GM21717 (cell line): ENCODE data around the gene PSMB11.
A peak's percentile ranks its signal among the peaks of the same experiment; 100 is the strongest.

Source experiments
- ATAC-seq: cut with Tn5 transposase; IDR thresholded peaks from one replicate; pipeline ENCODE4 v1.9.1; 2021; ENCODE audit warnings: mild to moderate bottlenecking, moderate library complexity; ENCODE audit not compliant: unreplicated experiment

The PSMB11 gene

DNA sequence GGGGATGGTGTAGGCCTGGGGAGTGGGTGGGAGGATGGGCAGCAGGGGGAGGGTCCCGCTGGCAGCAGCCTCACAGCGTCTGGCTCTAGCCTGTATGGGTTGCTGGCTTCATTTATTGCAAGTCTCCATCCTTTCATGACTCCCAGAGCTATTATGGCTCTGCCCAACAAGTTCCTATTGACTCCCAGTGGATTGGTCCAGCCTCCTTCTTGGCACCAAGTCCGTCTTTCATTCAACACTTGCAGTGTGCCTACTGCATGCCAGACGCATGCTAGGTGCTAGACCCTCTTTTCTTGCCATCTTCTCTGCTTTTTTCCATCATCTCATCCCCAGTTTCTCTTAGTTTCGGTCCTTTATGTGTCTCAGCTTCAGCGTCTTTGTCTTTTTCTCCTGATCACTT is 1.1 kb downstream of the PSMB11 start:
- ATAC-seq = no peak

DNA sequence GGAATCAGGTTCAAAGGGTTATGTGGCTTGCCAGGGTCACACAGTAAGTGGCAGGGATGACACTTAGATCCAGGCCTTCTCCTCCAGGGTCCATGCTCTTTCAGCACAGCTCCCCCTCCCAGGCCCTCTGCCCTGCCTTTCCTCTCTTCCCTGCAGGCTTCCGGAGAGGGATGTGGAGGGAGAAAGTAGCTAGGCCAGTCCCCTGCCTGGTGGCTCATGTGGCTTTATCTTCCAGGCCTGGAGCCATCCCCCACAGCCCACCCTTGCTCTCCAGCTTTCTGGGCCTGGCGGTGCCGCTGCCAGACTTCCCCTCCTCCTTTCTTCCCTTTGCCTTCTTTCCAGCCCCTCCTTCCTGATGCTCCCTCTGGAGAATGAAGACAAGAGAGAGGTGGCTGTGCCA is 1.7 kb downstream of the PSMB11 start:
- no peak for ATAC-seq

DNA sequence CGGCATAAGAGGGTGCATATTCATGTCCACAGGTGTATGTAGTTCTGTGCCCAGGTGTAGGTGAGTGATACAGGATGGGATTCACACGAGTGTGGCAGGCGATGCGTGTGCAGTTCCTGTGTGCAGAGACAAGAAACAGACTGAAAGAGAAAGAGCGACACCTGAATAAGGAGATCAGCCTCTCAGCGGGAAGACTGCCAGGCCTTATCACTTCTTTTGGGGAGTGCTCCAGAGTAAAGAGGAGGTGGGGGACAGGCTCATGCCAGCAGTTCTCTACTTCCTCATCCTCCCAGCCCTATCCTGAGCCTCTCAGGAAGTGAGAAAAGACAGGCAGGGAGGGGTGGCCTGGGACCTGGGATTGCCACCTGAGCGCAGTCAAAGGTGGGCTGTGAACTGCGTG is 2.8 kb downstream of the PSMB11 start:
- ATAC-seq = no peak

DNA sequence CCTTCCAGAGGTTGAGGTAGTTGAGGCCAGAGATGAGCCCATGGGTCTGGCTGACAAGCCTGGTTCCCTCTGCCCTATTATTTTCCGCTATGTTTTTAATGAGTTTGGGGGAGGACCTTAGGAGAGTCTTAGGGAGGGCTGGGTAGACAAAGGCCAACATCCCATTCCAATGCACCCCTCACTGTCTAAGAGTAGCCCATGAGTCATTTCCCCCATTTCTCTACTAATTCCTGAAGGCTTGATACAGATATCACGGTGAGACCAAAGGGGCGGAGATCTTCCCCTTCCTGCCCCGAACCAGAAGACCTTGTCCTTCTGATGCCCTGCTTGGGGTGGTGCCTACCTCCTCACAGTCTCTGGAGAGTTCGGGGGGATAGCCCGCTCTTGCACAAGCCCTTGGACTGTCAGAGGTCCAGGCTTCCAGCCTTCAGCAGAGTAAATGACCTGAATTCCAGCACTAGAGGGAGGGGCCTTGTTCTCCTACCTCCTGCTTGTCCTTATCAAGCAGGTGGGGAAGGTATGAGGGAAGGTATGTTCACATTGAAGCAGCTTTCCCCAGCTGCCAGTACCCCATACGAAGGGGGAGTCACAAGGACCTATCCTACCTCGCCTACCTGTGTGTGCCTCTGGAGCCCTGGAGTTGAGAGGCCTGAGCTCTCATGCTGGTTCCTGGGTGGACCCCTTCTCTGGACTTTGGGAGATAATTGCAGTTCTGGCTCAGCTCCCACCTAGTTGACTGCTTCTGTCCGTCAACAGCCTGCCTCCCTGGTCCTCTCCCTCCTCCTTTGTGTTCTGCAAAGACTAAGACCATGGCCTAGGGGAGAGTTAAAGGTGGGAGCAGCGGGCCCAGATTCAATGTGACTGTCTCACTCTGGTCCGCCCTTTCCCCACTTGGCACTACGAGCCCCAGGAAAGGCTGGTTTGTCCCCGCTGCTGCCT is 3.7 kb downstream of the PSMB11 start:
- ATAC-seq = no peak

DNA sequence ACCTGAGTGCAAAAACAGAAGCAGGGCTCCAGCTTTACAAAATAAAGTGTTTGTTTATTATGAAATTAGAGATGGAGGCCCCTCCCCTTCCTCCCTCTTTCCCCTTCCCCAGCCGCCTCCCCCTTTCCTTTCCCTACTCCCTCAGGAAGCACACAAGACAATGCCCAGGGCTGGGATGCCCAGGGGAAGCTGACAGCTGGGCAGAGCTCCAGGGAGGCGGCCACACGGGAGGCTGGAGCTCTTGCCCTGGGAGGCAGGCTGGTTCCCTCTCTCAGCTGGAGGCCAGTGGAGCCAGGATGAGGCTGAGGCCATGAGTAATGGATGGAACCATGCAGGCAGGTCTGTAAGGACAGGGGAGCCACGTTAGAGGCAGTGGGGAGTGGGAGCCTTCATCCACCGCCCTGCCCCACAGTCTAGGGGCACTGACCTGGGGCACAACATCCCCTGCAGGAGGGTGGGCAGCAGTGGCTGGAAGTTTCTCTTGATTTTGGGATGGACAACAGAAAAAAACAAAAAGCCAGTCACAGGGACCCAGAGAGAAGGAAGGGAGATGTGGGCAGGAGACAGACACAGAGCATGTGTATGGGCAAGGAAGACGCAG is 5.1 kb downstream of the PSMB11 start:
- no peak for ATAC-seq

DNA sequence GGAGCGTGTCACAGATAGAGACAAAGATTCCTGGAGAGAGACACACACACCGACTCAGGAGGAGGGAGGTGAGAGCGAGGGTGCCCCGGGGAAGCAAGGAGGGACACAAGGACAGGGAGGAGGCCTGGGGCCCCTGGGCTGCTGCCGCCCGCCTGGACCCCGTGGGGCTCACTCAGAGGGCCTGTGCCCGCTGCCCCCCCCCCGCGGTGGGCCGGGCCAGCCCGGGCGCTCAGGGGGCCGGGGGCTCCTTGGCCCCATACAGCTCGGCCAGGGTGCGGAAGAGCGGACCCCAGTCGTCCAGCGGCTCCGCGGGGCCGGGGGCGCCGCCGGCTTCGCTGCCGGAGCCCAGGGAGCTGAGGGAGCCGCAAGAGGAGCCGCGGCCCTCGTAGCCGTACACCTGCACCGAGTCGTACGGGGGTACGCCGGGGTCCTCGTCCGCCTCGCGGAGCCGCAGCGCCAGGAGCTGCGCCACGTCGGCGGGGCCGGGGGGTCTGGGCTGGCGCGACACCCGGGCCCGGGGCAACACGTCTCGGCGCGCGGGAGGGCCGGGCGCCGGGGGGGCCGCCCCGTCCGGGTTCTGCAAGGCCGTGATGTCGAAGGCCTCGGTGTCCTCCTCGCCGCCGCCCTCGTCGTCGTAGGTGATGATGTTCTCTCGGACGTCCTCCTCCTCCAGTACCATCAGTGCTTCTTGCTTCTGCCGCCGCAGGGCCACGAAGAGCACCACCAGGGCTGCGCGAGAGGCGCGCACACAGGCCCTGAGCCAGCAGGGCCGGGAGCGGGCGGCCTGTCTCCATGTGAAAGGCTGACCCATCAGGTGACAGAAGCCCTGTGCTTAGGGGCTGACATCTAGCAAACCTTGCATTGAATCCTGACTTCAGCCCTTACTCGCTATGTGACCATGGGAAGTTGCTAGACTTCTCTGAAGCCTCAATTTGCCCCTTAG is 6.0 kb downstream of the PSMB11 start:
- no peak for ATAC-seq

DNA sequence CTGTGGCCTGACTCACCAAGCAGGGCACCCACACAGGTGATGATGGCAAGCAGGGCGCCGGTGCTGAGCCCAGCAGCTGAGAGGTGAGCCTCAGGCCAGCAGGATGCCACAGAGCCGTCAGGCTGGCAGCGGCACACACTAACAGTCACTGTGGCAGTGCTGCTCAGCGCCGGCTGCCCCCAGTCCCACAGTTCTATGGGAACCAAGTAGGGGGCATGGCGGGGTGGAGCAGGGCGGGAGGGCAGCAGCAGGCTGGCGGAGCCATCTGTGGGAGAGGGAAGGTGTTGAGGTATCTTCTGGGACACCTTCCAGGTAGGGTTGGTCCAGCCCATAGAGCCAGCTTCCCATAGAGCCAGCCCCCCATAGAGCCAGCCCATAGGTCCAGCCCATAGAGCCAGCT is 7.0 kb downstream of the PSMB11 start:
- no peak for ATAC-seq

DNA sequence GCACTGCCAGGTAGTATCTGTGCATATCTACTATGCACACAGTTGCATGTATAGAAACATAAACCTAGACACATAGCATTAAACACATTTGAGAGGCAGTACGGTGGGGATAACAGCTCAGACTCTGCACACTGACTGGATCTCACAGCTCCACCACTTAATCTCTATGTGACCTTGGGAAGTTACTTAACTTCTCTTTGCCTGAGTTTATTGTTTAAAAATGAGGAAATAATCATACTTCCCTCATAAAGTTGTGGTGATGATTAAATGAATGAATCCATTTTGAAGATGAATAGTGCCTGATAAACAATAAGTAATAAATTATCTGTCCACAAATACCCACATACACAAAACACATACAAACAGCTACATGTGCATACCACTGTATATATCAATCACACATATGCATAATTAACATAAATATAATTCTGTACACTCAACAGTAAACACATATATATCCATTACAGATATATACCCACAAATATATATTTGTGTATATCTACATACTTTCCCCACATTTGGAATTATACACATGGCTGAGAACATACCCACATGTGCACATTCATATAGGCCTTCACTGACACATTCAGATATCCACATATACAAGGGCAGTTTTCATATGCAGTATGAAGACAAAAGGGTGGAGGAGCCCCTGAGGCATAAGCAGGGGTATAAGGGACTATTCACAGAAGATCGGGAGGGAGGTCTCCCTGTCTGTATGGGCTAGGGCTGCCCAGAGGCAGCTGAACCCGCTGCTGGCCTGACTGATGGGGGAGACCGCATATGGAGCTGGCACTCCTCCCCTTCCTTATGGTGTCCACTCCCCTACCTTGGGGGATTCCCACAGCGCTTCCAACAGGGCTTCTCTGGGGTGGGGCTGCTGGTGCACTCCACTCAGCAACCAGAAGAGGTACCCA is 9.4 kb downstream of the PSMB11 start:
- no peak for ATAC-seq

DNA sequence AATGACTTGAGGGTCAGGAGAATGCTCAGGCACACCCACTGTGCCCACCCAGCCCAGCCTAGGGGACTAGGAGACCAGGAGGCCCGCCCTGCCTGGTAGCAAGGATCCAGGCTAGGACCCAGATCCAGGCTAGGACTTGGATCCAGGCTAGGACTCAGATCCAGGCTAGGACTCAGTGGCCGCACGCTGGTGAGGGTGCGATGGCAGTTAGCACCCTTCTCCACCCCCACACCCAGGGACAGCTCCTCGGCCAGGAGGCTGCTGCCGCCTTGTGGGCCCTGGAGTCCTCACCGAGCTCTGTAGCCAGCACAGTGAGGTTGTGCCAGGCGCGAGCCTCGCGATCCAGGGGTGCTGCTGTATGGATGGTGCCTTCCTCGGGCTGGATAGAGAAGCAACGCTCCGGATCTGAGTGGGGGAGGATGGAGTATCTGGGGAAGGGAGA is 10.2 kb downstream of the PSMB11 start:
- ATAC-seq = no peak

DNA sequence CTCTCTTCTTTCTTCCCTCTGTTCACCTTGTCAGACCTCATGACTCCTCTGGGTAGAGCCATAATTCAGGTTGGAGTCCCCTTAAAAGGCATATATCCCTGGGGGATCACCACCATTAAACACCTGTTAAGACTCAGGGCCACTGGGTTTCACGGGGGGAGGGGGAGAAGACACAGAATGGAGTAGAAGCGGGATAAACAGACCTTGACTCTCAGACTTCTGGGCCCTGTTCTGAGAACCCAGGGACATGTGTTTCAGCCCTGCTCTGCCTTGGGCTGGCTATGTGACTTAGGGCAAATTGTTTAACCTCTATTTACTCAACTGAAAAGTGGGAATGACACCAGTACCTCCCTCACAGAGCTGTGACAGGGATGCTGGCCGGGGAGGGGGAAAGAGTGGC is 10.7 kb downstream of the PSMB11 start:
- ATAC-seq = no peak

DNA sequence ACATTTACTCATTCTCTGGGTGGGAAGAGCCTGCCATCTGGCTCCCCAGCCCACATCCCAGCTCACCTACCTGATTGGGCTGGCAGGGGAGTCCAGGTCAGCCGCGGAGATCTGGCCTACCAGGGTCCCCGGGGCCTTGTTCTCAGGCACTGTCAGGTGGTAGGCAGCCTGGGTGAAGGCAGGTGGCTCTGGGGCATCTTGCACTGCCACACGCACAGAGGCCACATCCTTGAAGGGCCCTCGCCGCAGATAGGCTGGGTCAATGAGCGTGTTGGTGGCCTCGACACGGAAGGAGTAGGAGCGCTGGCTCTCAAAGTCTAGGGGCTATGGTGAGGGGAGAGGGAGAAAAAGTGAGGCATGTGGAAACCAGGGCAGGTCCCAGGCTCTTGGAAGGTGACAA is 11.4 kb downstream of the PSMB11 start:
- ATAC-seq = no peak

DNA sequence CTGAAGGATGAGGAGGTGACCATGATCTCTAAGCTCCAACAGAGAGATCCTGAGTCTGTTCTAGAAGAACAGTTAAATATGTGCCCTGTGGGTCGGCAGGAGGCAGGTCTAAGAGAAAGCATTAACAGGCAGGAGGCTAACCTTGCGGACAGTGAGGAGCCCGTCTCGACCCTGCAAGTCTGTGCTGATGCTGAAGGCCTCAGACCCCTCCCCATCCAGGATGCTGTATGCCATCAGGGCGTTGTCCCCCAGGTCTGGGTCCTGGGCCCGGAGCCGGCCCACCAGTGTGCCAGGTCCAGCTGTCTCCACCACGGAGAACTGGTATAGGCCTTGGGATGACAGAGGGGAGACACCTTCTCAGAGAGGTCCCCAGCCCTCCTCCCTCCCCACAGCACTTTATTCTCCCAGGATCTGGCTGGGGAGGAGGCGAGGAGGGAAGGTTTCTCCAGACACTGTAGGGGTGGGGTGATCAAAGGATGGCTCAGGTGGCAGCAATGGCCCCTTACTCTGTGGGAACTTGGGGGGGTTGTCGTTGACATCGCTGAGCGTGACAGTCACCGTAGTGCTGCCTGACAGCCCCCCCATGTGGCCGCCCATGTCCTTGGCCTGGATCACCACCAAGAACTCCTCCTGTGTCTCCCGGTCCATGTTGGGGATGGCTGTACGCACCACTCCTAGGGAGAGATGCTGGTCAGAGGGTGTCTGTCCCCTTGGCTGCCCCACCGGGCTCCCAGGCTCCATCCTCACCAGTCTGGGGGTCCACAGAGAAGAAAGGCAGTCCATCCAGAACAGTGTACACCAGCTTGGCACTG is 12.2 kb downstream of the PSMB11 start:
- ATAC-seq = no peak

DNA sequence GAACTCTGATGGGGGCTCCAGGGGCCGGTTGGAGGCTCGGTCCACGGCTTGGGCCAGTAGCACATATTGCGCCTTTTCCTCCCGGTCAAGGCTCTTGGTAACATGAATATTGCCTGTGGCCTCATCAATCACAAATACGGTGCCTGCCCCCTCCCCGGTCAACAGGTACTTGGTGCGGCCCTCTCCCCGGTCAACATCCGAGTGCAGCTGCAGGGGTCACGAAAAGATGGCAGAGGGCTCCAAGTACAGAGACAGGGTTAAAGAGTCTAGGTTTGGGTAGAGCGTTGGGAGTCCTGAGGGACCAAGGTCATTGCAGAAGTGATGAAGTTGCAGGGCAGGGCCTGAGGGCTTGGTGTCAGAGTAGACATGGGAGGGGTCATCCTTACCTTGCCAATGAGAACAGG is 13.1 kb downstream of the PSMB11 start:
- no peak for ATAC-seq

DNA sequence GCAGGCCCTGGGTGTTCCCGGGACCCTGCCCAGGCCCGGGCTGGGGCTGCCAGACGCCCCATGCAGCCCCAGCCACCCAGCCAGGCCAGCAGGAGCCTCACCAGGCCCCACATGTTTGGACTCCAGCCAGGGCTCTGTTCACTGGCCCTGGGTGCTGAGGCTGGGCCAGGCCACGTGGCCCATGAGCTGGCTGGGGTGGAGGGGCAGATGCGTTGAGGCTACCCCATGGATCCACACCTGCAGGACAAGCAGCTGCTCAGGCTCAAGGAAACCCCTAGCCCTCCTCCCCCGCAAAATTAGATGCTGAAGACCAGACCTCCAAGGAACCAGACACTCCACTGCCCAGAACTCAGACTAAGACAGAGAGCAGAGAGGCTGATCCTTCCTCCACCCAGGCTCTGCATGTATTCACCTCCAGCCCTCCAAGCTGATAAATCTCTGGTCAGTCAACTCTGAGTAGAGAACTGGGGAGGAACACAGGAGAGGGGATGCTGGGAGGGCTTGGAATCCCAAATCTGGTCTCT is 13.7 kb downstream of the PSMB11 start:
- ATAC-seq = no peak

DNA sequence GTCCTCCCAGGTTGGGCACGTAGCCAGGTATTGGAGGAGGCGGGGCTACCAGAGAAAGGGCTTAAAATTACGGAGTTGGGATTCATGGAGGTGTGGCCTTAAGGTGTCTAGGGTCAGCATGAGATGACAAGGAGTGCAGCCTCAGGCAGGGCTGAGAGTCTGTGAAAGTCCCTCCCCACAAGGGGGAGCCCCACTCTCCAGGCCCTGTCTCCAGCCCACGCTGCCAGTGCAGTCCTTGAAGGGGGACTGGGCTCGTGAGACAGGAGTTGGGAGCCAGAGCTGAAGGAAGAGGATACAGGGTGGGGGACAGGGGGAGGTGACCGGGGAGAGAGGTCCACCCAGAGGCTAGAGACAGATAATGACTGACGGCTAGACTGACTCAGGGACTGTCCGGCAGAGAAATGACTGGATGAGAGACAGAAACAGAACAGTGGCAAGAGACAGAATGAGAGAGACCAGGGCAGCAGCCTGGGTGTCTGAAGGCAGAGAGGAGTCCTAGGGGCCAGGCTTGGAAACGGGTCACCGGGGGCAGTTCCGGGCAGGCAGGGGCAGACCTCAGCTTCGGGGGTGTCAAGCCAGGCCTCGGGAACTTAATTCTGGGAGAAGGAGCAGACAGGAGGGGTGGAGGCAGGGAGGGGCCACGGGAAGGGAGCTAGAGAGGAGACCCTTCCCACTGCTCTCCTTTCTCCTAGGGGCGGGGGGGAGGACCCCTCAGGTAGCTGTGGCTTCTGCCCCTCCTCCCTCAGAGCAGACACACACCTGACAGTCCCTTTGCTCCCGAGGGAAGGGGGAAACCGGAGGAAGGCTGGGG is 14.3 kb downstream of the PSMB11 start:
- peak; percentile 58 for ATAC-seq

DNA sequence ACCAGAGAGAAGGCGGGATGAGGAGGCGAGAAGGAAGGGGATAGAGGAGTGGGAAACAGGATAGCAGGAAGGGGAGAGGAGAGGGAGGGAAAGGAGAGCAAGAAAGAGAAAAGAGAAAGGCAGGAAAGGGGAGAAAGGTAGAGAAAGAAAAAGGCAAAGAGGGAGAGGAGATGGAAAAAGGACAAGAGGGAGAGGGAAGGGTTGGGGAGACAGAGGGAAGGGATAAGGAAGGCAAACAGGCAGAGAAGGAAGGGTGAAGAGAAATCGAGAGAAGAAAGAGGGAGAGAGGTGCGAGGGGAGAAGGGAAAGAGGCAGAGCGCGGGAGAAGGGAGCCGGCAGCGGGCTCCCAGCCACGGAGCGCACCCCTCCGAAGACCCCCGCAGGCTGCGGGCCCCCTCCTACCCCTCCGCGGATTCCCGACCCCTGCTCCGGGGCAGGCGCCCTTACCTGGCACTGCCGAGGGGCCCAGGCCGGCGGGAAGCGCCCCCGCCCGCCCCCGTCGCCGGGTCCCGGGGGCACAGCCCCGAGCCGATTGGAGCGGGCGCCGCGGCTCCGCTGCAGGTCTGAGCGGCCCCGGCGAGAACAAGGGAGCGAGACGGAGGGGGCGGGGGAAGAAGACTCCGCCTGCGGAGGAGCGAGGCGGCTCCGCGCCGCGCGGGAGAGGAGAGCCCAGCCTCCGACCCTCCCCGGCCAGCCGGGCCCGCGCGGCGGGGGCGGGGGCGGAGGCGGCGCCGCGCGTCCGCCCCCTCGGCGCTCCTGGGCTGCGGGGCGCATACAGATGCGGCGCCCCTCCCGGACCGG is 15.1 kb downstream of the PSMB11 start, which contains the start of gene CDH24:
Gene CDH24 (minus strand): TSS at position 565 of the 801 bp plus-strand sequence. CDS start 1,787 bp downstream, outside the sequence.
- no peak for ATAC-seq
